Brain microvascular endothelial cell (primary cell): ENCODE data around the gene AIF1L.

ENCODE experiments used
- DNase-seq: peaks from one replicate; pipeline ENCODE4 v3.0.0-alpha.2; 2020
- H3K27ac ChIP-seq: fragments of 250-450 bp; sonication (Bioruptor Pico); 2 replicates; pipeline ENCODE4 v1.5.1; 2020; ENCODE audit warnings: mild to moderate bottlenecking, moderate library complexity
- H3K27me3 ChIP-seq: fragments of 250-450 bp; sonication (Bioruptor Pico); replicated peaks from 2 replicates; pipeline ENCODE4 v1.5.1; 2020; ENCODE audit warnings: mild to moderate bottlenecking
- H3K36me3 ChIP-seq: fragments of 250-450 bp; sonication (Bioruptor Pico); replicated peaks from 2 replicates; pipeline ENCODE4 v1.5.1; 2020; ENCODE audit warnings: mild to moderate bottlenecking
- H3K4me3 ChIP-seq: 2 replicates; pipeline ENCODE4 v1.5.1; 2011; ENCODE audit warnings: low read depth, mild to moderate bottlenecking, control low read depth, low read length, moderate library complexity
- CTCF ChIP-seq: IDR thresholded peaks from 2 replicates; pipeline ENCODE4 v1.5.1; 2011; ENCODE audit warnings: low read depth, mild to moderate bottlenecking, moderate library complexity, low read length, control low read depth, inconsistent platforms; ENCODE audit errors: missing control alignments
- in situ Hi-C: cut with HindIII; loops from 2 replicates; pipeline ENCODE4 v1.10.0; 2017; ENCODE audit warnings: low sequenced_read_pairs, low pct_ligation_motif_present

AIF1L gene

GRCh38 chr9:131081868-131082267 lies 14.5 kb upstream of the AIF1L start:
- Histone ChIP-seq H3K4me3 (no peak overlapping the region), H3K27me3 (peaks cover 59% of the 10 kb centered on the region), H3K27ac (no peak overlapping the region), H3K36me3 (no peaks in the 10 kb centered on the region)
- no peak for DNase-seq
- in situ Hi-C loops = no loop called here
- no peak for TF ChIP-seq CTCF

- Histone ChIP-seq H3K27me3 (peaks cover 60% of the 10 kb centered on the region), H3K36me3 (no peaks in the 10 kb centered on the region), H3K4me3 (no peak overlapping the region), H3K27ac (no peak overlapping the region)
- DNase-seq = no peak
- no peak for TF ChIP-seq CTCF
- in situ Hi-C loops = no loop called here
Observed at GRCh38 chr9:131082774-131083512, 13.4 kb upstream of the AIF1L start.

- TF ChIP-seq CTCF = no peak
- Histone ChIP-seq H3K27me3 (peaks cover 57% of the 10 kb centered on the region), H3K36me3 (no peaks in the 10 kb centered on the region), H3K27ac (no peak overlapping the region), H3K4me3 (no peak overlapping the region)
- no peak for DNase-seq
- in situ Hi-C loops = no loop called here
Observed at GRCh38 chr9:131084661-131085369, 11.5 kb upstream of the AIF1L start.

- H3K27me3 ChIP-seq = peaks cover 57% of the 10 kb centered on the region
- no peak overlapping the region for H3K27ac ChIP-seq
- DNase-seq = no peak
- no peak for TF ChIP-seq CTCF
- in situ Hi-C loops = no loop called here
- no peak overlapping the region for H3K4me3 ChIP-seq
- H3K36me3 ChIP-seq = no peaks in the 10 kb centered on the region
Observed at GRCh38 chr9:131085370-131086122, 10.8 kb upstream of the AIF1L start.

- in situ Hi-C loops = no loop called here
- no peak for DNase-seq
- no peaks in the 10 kb centered on the region for H3K36me3 ChIP-seq
- no peak overlapping the region for H3K4me3 ChIP-seq
- H3K27ac ChIP-seq = no peak overlapping the region
- no peak for TF ChIP-seq CTCF
- peaks cover 49% of the 10 kb centered on the region for H3K27me3 ChIP-seq
Observed at GRCh38 chr9:131087354-131087893, 8.9 kb upstream of the AIF1L start.
